ENCODE measurements around the gene SFMBT1.

Gene SFMBT1

DNA sequence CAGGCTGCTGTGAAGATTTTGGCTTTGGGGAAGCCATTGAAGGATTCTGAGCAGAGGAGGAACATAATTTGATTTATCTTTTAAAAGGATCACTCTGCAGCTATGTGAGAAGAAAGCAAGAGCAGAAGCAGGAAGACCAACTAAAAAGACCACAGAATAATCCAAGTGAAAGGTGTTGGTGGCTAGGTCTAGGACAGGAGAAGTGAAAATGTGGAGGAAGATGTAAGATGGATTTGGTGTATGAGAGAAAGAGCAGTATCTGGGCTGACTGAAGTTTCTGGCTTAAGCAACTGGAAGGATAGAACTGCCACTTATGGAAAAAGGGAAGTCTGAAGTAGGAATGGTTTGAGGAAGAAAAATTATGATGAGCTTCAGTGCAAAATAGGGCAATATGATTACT lies 62.0 kb downstream of the SFMBT1 start:
- DNase-seq = no peak

DNA sequence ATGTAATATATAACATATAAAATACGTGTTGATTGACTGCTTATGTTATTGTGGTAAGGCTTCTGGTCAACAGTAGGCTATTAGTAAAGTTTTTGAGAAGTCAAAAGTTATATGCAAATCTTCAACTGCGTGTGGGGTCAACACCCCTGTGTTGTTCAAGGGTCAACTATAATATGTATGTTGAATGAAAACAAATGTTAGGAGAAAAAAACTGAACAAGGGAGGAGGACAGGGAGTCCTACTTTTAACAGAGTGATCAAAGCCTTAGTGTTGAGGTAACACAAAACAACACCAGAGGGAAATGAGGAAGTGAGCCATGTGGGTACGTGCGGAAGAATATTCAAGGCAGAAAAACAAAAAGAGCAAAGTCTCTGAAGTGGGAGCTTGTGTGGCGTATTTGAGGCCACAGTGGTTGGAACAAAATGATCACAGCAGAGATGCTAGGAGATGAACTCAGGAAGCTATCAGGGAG lies 62.5 kb downstream of the SFMBT1 start:
- no peak for DNase-seq

DNA sequence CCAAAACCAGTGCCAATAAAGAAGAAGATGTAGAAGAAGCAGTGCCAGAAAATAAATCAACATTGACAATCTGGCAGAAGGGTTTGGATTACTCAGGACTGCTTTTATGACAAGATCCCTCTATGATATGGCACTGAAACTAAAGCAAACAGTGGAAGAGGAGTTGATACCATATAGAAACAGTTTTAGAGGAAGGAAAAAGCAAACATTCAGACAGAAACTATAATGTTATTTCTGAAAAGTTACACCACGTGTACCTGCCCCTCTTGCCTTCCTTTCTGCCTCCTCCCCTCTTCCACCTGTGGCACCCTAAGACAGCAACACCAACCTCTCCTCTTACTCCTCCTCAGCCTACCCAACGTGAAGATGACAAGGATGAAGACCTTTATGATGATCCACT lies 63.0 kb downstream of the SFMBT1 start:
- no peak for DNase-seq

DNA sequence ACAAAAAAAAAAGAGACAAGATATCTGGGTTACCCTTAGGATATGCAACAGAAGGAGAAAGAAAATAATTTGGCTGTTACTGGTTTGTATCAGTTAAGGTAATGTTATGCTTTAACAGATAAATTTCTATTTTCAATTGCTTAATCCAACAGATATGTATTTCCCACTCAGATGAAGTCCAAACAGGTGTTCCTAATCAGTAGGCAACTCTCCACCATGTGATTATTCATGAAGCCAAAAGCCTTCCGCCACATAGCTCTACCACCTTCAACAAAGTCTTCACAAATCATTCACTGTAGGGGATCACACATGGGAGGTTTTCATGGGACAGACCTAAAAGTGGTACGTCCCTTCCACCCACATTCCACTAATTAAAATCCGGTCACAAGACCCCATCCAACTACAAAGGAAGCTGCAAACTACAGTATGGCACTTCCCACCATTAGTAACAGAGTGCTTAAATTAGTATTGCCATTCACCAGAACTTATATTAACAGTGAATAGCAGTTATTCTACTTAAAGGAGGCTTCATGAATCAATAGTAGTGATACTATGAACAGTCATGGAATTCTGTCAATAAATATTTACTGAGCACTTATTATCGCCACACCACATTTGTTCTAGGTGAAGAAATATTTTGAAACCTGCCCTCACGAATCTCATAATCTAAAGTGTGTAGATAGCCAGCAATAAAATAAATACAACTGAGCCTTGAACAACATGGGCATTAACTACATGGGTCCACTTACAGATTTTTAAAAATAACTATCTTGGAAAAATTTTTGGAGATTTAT lies 66.5 kb downstream of the SFMBT1 start:
- no peak for DNase-seq

DNA sequence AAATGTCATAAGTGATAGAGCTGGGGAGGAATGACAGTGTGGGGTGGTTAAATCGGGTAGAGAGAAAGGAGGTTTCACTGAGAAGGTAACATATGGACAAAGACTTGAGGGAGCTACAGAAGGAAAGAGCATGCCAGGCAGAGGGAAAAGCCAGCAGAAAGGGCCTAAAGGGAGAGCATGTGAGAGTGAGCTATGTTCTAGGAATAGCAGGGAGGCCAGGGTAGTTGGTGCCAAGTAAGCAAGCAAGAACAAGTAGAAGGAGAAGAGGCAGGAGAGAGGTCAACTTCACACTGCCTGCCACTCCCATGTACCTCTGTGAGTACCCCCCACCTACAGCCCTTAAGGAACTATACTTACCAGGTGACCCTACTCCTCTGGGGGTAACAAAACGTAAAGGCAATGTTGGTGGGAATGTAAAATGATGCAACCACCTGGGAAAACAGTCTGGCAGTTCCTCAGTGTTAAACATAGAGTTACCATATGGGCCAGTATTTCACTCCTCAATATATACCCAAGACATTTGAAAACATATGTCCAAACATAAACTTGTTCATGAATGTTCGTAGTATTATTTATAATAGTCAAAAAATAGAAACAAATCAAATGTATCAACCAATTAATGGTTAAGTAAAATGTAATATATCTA lies 67.6 kb downstream of the SFMBT1 start:
- DNase-seq = no peak

DNA sequence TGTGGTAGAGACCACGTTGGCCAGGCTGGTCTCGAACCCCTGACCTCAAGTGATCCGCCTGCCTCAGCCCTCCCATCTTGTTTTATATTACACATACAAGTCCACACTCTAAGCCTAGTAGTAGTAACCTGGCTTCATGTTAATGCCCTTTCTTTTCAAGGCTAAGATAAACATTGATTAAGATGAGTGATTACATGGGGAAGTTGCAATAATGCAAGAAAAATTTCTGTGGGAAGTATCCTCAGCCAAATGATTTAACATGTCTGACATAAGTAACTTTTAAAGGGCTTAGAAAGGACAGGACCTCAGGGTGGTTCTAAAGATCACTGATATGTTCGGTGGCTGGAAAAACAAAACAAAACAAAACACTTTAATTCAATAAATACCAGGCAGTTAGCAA lies 72.1 kb downstream of the SFMBT1 start:
- no peak for DNase-seq

DNA sequence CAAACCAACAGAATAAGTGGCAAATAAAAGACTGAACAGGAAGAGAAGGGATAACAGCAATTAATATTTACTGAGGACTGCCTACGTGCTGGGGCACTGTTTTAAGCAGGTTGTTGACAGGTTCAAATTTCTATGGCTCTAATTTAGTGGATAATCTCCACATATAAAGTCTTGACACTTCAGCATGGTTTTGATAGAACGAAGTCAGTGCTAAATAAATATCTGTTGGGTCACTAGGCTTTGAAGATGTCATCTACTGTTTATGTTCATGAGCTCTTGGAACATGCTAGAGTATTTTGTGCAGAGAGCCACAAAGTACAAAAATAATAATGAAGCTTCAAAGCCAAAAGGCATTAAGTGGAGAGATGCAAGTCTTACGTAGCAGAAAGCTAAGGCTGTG lies 74.0 kb downstream of the SFMBT1 start:
- DNase-seq = no peak

DNA sequence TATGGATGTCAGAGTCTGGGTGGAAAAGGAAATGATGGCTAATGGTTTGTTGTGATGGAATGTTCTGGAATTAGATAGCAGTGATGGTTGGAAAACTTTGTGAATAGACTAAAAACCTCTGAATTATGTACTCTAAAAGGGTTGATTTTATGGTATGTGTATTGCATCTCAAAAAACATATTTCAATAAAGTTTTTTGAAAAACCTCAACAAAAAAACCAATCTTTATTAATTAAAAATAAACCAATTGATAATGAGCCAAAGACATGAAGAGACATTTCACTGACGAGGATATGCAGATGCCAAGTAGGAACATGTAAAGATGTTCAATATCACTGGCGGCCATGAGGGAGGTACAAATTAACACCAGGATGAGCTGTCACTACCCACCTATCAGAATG lies 78.5 kb downstream of the SFMBT1 start:
- DNase-seq = no peak

DNA sequence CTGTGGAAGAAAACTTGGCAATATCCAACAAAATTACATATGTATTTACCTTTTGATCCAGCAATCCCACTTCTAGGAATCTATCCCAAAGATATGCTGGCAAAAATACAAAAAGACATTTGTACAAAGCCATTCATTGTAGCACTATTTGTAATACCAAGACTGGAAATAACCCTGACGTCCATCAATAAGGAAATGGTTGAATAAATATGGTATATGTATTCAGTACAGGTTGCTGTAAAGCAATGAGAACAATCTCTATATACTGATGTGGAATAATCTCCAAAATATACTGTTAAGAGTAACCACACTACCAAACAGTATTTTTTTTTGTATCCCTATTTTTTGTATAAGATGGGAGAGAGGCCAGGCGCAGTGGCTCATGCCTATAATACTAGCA lies 83.7 kb downstream of the SFMBT1 start:
- DNase-seq = no peak

DNA sequence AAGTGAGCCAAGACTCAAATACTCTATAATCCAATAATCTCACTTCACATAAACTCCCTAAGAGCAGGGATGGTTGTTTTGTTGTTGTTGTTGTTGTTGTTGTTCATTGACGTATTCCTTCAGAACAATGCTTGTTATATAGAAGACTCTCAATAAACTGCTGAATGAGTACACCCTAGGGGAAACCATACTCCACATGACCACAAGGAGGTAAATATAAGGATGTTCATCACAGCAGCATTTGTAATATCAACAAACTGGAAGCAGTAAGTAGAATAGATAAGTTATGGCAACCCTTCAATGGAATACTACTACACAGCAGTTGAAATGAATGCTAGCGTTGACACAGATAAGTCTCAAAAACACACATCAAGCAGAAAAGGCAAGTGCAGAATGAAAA lies 86.1 kb downstream of the SFMBT1 start:
- DNase-seq = no peak

DNA sequence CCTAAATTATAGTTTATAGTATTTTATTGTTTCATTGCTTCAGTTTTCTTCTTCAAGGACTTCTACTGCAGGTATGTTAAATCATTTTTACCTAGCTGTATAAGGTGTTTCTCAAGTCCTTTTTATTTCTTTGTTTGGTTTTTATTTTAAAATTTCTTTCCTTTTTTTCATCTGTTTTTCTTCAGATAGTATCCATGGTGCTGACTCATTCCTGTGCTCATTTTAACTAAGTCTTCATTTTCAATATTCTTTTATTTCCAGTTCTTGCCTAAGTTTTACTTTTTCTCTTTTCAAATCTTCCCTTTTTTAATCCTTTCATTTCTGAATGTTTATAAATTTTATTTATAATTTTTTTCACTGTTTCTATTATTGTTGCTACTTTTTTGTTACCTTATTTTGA lies 106.3 kb downstream of the SFMBT1 start:
- DNase-seq = no peak

DNA sequence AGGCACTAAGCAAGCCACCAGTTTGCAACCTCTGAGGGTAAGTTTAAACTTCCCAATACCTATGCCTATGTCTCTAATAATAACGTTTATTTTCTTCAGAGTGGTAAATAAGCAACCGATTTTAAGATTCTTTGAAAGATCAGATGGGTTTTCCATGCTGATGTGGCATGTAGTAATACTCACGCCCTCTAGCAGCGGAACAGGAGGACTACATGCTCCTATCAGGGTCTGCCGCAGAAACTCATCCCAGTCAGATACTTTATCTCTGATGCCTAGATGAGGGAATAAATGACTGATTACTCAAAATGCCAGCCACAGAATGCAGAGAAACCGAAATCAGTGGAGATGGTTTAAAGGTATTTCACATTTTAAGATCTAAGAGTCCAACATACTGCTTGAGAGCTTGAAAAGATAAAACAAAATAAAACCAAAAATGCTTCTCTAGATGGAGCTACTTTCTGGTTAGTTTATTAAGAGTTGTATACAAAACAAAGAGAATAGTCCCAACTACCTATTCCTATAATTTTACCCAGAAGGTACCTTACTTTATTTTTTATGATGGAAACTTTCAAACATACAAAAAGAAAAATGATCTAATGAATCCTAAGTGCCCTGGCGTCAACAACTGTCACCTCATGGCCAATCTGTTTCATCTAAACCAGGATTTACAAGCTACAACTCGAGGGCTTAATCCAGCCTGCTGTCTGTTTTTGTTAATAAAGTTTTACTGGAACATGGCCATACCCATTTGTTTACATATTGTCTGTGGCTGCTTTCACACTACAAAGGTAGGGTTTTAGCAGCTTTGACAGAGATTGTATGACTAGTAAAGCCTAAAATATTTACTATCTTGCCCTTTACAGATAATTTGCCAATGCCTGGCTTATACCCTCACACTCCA lies 111.0 kb downstream of the SFMBT1 start:
- no peak for DNase-seq

DNA sequence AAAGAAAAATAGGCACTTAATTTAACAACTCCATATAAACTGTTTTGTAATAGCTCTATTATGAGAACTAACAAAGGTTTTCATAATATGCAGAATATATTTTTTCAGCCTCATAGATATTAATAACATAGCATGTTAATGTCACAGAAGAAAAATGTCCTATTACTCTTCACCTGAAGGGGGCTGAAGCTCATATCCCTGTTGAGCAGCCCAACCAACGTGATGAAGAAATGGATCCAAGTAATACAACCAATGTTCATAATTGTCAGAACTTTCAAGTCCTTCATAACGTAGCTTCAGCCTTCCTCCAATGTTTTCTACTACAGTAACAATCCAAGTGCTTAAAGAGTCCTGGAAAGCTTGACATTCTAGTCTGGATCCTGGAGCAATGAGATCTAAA lies 114.0 kb downstream of the SFMBT1 start:
- DNase-seq = no peak

DNA sequence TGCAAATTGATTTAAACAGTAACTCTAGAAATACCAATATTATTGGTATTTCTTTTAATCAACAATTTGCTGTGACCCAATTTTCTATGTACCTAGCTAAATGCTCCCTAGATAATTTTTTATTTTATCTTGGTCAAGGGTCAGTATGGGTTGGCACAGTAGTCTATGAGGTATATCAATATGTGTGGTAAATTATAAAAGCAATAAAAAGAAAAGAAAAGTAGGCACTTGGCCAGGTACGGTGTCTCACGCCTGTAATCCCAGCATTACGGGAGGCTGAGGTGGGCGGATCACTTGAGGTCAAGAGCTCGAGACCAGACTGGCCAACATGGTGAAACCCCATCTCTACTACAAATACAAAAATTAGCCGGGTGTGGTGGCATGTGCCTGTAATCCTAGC lies 114.5 kb downstream of the SFMBT1 start:
- DNase-seq = no peak

DNA sequence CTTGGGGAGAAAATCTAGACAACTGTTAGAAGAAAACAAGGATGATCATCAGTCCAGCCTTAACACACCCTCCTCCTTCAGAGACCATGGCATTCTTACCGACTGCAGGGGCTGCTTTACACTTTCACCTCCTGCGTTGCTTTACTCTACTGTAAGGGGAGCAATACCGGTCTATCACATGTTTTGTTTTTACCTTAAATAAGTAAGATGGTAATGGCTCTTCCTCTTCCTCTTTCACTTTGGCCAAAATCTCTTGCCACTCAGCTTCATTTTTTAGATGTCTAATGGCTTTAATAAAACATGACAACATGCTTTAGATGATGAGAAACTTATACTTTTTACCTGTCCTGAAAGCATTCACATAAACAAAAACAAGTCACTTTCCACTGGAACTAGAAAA lies 115.1 kb downstream of the SFMBT1 start:
- no peak for DNase-seq

DNA sequence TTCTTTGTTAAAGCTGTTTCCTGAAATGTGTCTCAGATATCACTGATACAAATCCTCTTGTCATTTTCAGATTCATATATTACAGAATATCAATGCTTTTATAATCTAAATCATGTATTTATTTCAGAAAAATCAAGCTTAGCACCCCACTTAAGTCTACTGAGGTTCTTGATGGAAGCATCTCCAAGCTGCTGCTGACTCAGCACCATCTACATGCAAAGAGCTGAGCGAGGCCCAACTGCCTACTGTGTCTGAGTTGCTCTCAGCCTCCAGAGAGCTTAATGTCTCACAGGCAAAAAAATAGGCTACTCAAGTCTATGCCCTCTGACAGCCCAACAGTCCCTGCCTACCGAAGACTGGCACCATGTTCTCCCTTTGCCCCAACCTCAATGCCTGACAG lies 119.3 kb downstream of the SFMBT1 start:
- no peak for DNase-seq

DNA sequence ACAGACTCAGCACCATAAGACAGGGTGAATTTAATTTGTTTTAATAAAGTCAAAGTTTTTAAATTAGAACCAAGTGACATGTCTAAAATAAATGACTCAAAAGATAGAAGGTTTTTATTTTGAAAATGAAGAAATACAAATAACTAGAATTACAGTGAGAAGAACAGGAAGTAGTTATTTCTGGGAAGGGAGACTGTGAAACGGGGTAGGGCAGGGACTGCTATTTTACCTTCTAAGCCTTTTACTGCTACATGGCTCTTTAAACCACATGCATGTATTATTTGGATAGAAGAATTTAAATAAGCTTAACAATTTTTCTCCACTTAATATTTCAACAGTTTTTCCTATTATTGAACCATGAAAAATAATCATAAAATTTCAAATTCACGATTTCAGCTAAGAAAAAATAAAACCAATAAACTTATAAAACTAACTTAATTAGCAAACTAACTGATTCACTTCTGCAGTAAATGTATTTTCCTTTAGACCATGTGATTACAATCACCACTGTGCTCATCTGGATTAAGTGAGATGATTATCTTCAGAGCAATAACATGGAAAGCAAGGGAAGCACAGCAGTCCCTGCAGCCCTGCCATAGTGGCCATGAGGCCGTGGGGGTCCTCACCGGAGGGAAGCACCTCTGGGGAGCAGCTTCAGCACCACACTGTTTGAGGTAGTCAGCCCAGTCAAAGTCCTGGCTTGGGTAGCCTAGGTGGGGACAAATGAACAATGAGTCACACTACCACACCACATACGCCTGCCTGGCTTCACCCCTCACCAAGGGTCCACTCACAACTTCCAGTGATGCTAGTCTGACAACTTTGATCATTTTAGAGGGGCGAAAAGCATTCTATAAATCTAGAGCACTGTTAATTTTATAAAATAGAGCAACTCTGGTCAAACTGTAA lies 120.2 kb downstream of the SFMBT1 start:
- DNase-seq = no peak

DNA sequence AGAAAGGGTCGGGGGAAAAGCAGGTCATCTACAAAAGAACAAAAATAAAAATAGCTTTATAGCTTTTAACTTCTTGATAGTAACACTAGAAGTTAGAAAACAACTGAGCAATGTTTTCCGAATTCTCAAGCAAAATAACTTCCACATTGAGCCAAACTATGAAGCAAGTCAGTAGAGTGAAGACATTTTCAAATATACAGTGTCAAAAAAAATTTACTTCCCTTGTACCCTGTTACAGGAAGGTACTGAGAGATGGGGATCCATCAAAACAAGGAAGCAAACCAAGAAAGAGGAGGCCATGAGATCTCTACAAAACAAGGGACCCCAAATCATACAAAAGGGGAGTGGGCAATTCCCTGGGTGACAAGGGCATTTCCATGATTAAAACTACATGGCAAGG lies 121.9 kb downstream of the SFMBT1 start:
- no peak for DNase-seq

DNA sequence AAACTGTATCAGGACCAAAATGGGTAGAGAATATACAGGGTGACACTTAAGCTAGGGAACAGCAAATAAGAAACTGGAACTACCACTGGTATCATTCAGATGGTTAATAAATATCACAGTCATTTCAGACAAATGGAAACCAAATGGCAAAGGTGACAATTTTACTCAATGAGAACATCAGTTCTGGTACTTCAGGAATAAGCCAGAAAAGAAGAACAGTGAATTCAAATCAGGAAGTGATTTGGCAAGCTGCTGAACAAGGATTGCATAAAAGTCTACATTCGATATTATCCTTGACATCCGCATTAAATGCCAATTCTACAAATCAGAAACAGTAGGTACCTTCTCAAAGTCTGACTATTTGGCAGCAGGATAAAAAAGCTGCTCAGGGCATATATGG lies 125.0 kb downstream of the SFMBT1 start:
- no peak for DNase-seq

DNA sequence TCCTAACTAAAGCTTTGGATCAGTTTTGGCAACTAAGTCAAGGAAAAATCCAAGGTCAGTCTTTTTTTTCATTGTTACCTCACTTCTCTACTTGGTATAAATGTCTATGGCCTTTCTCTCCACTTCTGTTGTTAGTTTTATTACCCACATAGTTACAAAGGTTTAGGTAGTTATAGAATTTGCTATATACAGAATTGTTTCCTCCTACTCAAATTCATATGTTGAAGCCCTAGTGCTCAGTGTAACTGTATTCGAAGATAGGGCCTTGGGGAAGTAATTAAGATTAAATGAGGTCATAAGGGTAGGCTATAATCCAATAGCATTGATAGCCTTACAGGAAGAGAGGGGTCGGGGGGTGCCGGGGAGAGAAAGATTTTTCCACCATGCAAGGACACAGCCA lies 128.8 kb downstream of the SFMBT1 start:
- no peak for DNase-seq

DNA sequence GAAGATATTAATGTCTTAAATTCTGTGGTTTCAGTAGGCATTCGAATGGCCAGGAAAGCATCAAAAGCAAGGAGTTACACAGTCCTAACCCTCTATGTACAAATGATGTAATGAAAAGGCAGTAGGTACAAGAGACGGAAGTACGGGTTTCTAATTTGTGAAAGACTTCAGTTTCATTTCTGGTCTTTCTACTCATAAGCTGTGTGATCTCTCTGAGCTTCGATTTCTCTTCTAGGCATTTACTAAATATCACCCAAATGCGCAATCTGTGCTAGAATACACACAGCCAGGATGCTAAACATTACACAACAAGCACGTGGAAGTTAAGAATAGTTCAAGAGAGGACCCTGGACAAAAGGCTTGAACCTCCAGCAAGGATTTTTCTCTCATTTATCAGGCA lies 130.6 kb downstream of the SFMBT1 start:
- no peak for DNase-seq

DNA sequence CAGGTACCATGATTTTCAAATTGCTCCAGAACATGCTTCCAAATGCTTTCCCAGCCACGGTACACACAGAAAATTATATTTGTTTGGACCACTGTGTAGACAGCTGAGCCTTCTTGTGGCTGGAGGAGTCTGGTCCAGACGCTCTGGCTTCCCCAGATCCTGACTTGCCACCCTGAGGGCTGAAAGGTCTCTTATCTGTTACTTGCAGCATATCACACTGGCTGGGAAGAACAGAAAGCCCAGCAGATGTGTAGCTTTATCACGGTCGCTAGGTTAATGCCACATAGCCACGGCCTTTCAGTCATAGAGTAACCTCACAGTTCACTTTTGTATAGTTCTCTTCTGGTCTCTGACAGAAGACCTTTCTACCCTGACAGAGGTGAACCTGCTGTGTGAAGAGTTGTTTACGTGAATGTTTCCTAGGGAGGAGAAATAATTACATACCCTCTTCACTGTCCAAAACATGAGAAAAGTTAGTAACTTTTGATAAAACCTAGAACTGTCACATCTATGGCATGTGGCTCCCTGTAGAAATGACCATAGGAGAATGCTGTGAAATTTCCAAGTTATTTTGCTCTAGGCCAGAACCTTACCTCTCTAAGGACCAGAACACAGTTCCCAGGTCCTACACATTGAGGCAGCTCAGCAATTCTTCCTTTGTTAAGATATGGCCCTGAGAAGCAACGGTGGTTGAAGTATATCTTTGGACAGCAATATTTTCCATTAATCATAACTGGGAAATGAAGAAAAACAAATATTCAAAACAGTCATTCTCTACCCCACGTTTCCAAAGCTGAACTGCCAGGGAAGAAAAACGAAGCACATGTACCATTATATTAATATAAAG lies 132.8 kb downstream of the SFMBT1 start:
- no peak for DNase-seq
